ENCODE data around the gene NUP160.

GRCh38 chr11:47895035-47895434, 46.9 kb upstream of the NUP160 start:
- no peak for TF ChIP-seq CTCF (IDR thresholded peaks at IDR 0.05)
- no peak for TF ChIP-seq EP300 (IDR thresholded peaks at IDR 0.05)
- TF ChIP-seq POLR2A (IDR thresholded peaks at IDR 0.05) = no peak
